ENCODE results near the gene C3.

The C3 gene

DNA sequence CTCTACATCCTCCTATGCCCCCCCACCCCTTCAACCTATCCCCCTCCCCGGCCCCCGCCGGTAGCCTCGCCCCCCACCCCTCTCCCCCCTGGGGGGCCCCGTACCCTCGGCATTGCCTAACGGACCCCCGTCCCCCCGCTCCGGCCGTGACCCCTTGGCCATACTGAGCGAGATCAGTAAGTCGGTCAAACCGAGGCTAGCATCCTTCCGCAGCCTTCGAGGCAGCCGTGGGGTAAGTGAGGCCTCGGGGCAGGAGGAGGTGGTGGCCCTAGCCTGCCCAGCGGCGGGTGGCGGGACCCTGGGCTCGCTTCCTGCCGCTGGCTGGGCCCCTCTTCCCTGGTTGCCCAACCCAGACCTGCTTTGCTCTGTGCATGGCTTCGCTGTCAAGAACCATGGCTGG lies 25.5 kb upstream of the C3 start:
- no peak for DNase-seq

DNA sequence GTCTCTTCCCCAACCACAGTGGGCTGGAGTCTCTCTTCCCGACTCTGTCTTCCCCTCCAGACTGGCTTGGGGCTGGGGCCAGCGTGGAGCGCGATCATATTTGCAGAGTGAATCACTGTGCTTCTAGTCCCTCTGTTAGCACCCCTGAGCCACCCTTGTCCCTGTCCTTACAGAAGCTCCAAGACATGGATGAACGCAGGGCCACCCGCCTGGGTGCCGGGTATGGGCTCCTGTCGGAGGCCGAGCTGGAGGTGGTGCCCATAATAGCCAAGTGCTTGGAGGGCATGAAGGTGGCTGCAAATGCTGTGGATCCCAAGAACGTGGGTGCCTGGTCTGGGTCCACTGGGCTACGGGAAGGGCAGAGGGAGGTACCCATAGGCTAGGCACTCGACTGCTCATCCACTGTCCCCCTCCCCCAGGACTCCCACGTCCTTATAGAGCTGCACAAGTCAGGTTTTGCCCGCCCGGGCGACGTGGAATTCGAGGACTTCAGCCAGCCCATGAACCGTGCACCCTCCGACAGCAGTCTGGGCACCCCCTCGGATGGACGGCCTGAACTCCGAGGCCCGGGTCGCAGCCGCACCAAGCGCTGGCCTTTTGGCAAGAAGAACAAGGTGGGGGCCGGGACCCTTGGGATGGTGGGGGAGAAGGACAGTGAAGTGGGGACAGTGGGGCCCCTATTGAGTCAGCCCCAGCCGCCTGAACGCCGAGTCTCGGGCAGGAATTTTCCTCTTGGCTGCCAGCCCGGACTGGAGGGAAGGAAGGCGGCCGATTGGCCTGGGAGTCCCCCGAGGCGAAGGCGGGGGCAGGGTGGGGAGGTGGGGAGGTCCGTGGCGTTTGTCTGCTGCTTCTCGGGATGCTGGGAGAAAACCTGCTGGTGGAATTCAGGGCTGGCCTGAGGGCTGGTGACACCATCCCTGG lies 24.2 kb upstream of the C3 start:
- DNase-seq = peak in 43 of 56 donors; percentile 11 to 76 (median 49)

DNA sequence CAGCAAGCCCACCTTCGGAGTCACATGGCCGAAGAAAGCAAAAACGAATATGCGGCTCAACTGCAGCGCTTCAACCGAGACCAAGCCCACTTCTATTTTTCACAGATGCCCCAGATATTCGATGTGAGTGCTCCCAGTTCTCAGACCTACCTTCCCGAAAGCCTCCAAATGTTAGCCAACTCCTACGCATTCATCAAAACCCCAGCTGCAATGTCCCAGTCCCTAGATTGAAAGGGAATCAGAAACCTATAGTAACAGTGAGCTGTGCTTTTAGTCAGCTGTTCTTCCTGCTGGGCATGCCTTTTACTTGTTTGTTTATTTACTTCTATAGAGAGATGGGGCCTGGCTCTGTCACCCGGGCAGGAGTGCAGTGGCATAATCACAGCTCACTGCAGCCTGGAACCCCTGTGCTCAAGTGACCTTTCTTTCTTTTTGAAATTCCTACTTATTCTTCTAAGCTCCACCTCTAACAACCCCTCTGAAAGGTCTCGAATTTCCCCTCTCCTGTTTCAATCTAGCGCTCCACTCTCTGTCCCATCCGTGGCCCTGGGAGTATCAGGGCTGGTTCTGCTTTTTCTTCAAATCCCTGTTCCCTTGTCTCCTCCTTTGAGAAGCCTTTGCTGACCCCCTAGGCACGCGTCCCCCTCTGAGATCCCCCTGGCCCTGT lies 23.4 kb upstream of the C3 start:
- no peak for DNase-seq

DNA sequence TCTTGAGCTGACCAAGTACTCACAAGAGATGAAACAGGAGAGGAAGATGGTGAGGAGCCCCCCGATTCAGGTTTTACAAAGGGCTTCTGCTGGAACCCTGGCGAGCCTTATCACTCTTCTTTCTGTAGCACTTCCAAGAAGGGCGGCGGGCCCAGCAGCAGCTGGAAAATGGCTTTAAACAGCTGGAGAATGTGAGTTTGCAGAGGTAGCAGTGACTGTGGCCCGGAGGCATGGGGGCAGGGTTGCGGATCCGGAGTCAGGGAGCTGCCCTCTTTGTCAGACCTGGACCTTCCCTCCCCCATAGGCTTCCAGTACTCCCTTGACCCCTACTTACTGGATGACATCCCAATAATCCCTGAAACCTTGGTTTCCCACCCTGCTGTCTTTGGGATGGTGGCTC lies 22.6 kb upstream of the C3 start:
- no peak for DNase-seq

DNA sequence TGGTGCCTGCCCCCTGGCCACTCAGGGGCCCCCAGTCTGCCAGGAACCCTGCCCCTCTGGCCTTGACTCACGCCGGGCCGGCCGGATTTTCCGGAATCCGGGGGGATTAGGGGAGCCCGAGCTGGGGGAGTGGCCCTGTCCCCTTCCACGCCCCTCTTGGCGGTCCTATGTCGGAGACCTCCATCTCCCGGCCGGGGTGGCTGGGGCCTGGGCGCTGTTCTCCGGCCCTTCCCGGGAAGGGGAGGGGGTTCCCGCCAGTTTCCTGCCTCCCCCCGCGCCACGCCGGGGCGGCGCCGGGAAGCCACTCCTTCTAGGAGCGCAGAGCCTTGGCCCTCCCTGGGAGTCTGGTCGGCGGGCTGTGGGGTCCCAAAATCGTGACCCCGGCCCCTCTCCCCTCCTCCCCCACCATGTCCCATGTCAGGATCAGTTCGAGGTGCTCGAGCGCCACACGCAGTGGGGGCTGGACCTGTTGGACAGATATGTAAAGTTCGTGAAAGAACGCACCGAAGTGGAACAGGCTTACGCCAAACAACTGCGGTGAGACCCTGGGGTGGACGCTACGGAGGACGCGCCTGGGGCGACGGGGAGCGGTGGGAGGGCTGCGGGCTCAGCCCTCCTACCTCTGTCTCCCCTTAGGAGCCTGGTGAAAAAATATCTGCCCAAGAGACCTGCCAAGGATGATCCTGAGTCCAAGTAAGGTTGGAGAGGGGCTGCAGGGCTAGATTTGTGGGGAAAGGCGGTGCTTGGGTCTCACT lies 20.3 kb upstream of the C3 start:
- DNase-seq = peak in 3 of 56 donors; percentile 11 to 14 (median 12)

DNA sequence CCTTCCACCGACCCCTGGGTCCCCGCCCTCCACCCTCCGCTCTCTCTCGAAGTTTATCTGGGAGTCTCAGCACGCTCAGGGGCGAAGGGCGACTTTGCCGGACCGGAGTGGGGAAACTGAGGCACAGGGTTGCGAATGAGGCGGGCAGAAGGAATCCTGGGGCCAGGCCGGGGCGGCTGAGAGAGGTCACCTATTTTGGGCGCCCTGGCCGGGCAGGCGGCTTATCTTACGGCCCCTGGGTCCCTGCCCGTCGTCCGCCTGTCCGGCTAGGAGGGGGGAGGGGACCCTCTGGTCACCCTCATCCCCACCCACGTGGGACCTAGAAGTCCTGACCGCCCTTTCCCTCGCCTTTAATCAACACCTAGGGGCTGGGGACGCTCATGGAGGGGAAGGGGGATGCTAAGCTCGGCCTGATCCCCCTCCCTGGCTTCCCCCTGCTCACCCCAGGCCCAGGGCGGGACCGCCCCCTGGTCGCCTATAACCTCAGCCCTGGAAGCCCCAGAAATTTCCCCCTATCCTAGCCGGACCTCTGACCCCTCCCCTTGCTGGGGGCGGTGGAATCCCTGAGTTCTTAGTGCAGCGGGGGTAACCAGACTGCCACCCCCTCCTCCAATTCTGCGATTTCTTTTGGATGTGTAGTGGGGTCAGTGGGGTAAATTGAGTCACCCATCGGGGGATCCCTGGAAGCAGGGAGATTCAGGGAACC lies 19.6 kb upstream of the C3 start:
- DNase-seq = peak in 1 of 56 donors; percentile 65

DNA sequence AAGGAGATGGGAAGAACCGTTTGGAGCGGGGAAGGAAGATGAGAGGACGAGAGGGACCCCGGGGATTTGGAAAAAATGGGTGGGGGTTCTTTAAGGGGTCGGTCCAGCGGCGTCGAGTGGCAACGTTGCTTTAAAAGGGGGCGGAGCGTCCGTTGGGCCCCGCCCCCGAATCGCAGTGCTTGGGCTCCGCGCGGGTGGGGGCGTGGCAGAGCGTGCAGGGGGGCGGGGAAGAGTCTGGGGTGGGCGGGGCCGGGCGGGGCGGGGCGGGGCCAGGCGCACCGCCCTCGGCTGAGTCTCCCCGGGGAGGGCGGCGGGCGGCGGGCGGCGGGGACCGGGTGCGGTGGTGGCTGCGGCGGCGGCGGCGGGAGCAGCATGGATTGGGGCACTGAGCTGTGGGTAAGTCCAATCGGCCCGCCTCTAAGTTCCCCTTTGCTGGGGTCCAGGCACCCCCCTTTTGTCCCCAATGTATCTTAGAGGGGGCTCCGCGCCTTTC lies 19.0 kb upstream of the C3 start, which contains the start of gene TRIP10:
TSS of gene TRIP10 (plus strand) at position 291 of the 493 bp plus-strand sequence. CDS start at position 373, 82 bp downstream.
- peak in 53 of 56 donors; percentile 14 to 90 (median 68) for DNase-seq

DNA sequence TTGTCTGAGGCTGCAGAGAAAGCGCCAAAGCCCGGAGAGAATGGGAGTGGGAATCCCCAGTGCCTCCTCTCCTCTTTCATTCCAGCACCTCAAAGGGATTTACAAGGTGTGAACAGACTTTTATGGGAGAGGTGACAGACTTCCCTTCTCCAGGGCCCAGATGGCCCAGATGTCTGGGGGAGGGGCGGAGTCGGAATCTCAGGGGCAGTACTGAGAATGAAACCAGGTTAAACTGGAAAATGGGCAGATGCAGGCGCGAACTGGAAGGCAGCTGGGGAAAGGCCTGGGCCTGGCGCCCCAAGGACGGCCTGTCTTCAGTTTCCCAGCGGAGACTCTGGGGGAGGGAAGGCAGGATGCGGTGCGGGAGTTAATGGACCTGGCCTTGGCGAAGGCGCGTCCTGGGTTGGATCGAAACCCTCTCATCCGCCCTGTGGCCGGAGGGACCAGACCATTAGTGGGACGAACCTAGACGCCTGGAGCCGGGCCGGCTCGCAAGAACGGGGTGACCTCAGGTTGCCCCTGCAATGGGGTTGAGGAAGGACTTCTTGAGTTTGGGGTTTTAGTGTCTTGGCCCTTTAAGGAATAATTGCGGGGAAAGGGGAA lies 18.4 kb upstream of the C3 start:
- DNase-seq = peak in 6 of 56 donors; percentile 33 to 45 (median 40)

DNA sequence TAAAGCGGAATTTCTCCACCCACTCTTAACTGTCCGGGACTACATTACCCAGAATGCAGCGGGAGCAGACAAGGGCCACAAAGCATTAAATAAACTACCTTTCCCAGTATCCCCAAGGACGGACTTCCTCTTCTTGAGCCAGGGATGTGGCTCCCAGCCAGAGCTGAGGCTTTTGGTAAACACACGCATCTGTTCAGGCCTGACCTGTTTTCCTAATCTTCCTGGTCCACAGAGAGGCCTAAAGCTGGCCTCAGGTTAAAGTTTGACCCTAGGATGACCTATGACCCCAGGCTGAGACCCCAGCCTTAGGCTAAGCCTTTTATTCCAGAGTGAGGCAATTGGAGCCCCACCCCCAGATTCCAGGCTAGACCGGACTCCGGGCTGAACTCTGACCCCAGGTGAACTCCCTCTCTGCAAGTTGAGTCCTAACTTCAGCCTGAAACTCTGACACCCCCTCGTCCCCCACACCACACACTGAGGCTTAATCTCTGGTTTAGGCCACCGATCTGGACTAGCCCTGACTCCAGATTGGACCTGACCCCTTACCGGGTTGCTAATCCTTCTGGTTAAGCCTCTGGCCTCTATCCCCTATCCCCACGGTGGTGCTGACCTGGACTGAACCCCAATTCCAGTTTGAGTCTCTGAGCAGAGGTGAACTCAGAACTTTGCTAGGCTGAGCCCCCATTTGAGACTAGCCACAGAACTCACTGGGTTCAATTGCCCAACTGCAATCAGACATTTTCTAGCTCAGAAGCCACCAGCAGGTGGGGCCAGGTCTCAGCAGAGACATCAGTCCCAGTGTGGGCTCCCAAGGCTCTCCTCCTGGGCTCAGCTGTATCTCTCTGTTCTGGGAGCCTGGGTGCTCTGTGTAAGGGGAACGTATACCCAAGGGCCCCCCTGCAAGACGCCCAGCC lies 17.7 kb upstream of the C3 start:
- DNase-seq = peak in 51 of 56 donors; percentile 23 to 100 (median 60)

DNA sequence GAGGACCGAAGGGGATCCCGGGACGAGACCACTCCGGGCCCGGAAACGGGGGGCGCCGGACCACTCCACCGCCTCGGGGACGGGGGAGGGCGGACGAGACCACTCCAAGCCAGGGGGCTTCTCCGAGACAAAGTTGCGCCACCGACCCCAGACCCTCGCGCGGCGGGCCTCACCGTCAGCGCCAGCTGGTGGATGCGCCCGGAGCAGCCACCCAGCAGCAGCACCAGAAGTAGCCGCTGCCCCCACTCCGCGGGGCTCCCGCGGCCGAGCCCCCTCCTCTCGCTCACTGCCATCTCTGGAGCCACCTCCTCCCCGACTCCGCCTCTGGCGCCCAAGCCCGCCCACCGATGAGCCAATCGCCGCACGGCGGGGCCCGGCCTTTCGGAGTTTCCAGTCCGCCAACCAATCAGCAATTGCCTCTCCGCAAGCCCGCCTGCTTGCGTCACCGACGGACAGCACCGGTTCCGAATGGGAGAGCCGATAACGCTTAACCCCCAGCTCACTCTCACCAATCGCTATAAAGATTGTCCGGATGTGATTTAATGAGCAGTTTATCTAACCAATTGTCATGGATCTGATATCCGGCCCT lies 16.9 kb upstream of the C3 start, which contains the start of gene GPR108:
TSS of gene GPR108 (minus strand) at position 297 of the 589 bp plus-strand sequence. CDS start at position 293, 4 bp downstream.
- peak; percentile 95 to 100 (median 99) for DNase-seq

DNA sequence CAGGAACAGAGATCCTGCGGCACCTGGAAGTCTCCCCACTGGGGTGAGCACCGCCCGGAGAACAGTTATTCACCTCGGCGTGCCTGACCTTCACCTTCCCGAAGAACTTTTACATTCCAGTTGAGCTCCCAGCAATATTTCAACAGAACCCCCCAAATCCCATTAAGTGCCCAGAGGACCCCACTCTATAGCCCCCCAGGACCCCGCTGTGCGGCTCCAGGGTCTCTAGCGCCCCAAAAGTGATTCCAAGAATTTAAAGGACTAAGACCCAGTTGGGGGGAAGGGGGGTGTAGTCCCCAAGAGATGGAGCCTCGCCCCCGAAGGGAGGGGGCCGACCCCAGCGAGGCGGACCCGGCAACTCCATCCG lies 16.4 kb upstream of the C3 start:
- DNase-seq = peak in 8 of 56 donors; percentile 36 to 70 (median 56)

DNA sequence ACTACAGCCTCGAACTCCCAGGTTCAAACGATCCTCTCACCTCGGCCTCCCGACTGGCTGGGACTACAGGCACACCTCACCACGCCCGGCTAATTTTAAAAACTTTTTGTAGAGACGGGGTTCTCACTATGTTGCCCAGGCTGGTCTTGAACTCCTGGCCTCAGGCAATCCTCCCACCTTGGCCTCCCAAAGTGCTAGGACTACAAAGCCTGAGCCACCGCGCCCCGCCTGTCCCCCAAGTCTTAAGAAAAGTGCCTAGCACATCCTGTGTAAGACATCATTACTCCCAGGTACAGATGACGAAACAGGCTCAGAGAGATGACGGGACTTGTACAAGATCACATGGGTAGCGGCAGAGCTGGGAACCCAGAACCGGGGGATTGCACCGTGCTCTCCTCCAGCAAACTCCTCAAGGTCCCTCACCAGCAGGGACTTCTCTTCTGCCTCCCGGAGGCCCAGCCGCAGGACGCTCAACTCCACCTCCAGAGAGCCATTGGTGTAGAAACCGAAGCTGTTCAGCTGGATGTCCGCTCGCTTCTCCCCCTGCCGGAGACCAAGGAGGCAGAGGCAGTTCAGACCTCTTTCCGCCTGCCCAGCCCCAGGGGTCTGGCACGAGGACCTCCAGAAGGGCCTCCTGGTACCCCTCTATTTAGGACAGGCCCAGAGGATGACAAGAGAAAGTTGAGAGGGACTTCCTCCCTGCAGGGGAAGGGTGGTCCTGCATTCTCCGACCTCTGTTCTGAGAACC lies 15.9 kb upstream of the C3 start:
- peak in 46 of 56 donors; percentile 22 to 70 (median 50) for DNase-seq

DNA sequence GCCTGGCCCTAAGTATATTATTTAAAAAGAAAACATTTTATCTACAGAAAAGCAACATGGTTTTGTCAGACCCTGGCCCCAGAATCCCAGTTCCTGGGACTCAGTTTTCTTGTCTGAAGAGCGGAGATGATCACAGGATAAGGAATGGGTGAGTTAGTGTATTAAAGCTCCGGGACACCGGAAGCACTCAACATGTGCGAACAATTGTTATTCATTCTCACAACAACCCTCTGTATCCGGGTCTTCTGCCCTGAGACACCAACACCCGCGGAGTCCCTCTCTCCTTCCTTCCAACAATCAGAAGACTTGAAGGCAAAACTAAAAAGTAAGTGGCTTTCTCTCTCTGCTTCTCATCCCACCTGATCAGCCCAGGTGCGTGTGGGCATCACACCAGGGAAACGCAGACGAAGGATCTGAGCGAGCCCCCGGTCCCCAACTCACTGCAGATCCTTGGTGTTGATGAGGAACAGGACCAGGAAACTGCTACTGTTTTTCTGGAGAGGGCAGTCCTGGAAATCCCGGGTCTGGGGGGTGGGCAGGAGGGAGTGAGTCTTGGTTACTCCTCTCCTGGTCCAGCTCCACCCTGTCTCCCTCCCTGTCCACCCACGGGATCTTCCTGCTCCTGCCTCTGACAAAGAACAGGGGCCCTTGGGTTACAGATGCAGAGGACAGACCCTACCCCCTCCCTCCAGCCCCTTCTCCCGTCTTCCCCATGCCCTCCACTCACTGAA lies 14.9 kb upstream of the C3 start:
- no peak for DNase-seq

DNA sequence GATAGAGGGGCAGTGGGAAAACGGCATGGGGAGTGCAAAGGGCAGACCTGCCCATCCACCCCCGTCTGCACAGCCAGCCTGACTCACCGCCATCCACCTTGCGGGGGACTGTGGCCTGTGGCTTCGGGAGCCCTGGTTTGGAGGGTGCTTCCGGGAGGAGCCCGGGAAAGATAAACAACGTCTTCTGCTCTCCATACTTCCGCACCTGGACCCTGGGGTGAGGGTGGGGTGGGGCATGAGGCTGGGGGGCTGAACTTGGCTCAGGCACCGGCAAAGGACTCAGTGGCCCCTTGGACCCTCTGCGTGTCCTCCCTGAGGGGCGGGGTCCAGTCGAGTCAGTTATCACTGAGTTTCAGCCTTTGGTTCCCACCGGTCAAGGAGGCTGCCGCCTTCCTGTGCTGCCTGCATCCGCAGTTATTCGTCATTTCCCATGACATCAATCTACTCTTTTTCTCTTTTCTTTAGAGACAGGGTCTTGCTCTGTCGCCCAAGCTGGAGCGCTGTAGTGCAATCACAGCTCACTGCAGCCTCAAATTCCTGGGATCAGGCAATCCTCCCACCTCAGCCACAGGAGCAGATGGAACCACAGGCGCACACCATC lies 13.7 kb upstream of the C3 start:
- no peak for DNase-seq

DNA sequence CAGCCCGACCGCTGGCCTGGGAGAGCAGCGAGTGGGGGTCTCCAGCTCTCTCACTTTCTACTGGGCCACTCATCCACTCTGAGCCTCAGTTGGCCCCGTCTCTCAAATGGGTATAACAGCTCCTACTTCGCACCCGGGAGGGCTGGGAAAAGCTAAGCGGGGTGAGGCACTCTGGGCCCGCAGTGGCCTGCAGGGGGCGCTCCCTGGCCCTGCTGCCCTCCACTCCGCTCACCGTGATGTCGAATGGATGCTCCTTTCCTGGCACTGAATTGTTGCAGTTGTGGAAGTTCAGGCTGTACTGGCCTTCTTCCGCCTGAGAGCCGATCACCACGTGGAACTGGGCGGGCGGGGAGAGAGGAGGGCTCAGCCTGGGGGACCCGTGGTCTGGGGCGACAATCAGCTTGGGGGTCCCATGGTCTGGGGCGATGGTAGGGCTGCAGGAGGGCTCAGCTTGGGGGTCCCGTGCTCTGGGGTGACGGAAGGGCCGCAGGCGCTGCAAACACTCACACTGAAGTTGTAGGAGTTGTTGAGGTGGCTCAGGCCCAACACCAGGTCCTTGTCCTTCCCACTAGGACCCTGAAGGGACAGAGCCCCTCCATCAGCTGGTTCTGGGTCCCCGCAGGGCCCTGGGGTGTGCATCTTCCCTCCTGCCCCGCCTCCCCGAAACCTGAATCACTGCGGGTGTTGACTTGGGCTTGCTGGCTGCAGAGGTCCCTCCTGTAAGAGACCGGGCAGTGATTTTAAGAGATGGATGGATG lies 13.1 kb upstream of the C3 start:
- no peak for DNase-seq

DNA sequence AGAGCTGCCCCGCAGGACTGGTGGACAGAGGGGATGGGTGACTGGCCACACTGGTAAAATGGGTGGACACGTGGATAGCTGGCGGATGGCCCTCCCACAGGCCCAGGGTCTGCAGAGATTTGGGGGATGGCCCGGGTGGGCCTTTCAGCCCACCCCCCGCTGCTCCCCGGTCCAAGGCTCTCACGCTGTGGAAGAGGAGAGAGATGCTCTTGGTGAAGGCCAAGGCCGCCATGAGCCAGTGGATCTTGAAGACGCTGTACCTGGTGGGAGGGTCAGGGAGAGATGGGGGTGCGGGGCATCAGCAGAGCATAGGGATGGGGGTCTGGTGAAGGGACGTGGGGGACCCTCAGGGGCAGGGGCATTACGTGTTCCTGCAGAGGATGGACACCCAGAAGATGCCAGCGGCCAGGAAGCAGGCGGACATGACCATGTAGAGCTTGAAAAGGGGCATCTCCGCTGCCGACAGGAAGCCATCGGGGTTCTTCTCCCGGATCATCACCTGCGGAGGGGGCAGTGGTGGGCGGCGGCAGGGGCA lies 12.4 kb upstream of the C3 start:
- DNase-seq = no peak

Data from nucleus accumbens (tissue), 56 donors.